HL-60 (cell line): Measurements from ENCODE around the gene UMPS.

Source experiments
- DNase-seq, 2 experiments: peaks; one replicate each; pipeline ENCODE4 v3.0.0-alpha.2; 2010 to 2020; ENCODE audit warnings: low read depth in 1 of 2, low spot score in 1 of 2
- H3K27ac ChIP-seq: fragments of 250-450 bp; sonication (Bioruptor Pico); replicated peaks from 2 replicates; pipeline ENCODE4 v1.5.1; 2020; ENCODE audit warnings: mild to moderate bottlenecking, moderate library complexity
- H3K27me3 ChIP-seq: fragments of 250-450 bp; sonication (Bioruptor Pico); 2 replicates; pipeline ENCODE4 v1.5.1; 2021; ENCODE audit warnings: mild to moderate bottlenecking, moderate library complexity; ENCODE audit not compliant: insufficient read depth, poor library complexity, severe bottlenecking
- H3K4me3 ChIP-seq: replicated peaks from 2 replicates; pipeline ENCODE4 v1.5.1; 2011; ENCODE audit warnings: mild to moderate bottlenecking, control low read depth, low read length; ENCODE audit not compliant: insufficient read depth
- GABPA ChIP-seq: IDR thresholded peaks from 2 replicates; pipeline ENCODE4 v1.6.1; 2012; ENCODE audit warnings: low read depth
- POLR2AphosphoS5 ChIP-seq: IDR thresholded peaks from 2 replicates; pipeline ENCODE4 v1.6.1; 2012; ENCODE audit warnings: low read depth
- SPI1 ChIP-seq: IDR thresholded peaks from 2 replicates; pipeline ENCODE4 v1.6.1; 2012; ENCODE audit warnings: low read depth, mild to moderate bottlenecking, borderline replicate concordance
- TF ChIP-seq, protein P1 (sequence below): IDR thresholded peaks from one replicate; pipeline ENCODE4 v1.5.1; 2011; ENCODE audit warnings: low read length, control low read depth, inconsistent platforms; ENCODE audit not compliant: insufficient read depth
- TF ChIP-seq, protein P2 (sequence below): IDR thresholded peaks from 2 replicates; pipeline ENCODE4 v1.6.1; 2012; ENCODE audit warnings: low read depth; ENCODE audit not compliant: insufficient replicate concordance

UMPS gene

DNA sequence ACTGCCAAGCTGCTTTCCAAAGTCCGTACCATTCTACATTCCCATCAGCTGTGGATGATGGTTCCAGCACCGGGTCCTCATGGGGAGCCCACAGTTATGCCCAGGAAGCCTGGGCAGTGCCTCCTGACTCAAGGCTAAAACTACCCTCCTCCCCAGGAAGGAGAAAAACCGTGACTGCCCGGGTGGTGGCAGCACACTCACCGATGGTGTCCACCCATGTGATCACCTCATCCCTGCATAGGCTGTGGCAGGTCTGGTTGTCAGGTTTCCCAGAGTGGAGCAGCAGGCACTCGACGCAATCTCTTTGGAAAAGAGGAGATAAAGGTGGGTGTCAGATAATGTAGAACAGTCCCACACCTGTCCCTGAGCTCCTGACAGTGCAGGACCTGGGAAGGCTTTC, 38.6 kb downstream of the UMPS start:
- Histone ChIP-seq H3K27me3 (peaks cover 14% of the 10 kb centered on the region), H3K4me3 (no peak overlapping the region), H3K27ac (no peak overlapping the region)
- TF ChIP-seq GABPA (no peak), POLR2AphosphoS5 (no peak), SPI1 (no peak)
- TF ChIP-seq, protein P1, sequence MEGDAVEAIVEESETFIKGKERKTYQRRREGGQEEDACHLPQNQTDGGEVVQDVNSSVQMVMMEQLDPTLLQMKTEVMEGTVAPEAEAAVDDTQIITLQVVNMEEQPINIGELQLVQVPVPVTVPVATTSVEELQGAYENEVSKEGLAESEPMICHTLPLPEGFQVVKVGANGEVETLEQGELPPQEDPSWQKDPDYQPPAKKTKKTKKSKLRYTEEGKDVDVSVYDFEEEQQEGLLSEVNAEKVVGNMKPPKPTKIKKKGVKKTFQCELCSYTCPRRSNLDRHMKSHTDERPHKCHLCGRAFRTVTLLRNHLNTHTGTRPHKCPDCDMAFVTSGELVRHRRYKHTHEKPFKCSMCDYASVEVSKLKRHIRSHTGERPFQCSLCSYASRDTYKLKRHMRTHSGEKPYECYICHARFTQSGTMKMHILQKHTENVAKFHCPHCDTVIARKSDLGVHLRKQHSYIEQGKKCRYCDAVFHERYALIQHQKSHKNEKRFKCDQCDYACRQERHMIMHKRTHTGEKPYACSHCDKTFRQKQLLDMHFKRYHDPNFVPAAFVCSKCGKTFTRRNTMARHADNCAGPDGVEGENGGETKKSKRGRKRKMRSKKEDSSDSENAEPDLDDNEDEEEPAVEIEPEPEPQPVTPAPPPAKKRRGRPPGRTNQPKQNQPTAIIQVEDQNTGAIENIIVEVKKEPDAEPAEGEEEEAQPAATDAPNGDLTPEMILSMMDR, result no peak
- TF ChIP-seq, protein P2, sequence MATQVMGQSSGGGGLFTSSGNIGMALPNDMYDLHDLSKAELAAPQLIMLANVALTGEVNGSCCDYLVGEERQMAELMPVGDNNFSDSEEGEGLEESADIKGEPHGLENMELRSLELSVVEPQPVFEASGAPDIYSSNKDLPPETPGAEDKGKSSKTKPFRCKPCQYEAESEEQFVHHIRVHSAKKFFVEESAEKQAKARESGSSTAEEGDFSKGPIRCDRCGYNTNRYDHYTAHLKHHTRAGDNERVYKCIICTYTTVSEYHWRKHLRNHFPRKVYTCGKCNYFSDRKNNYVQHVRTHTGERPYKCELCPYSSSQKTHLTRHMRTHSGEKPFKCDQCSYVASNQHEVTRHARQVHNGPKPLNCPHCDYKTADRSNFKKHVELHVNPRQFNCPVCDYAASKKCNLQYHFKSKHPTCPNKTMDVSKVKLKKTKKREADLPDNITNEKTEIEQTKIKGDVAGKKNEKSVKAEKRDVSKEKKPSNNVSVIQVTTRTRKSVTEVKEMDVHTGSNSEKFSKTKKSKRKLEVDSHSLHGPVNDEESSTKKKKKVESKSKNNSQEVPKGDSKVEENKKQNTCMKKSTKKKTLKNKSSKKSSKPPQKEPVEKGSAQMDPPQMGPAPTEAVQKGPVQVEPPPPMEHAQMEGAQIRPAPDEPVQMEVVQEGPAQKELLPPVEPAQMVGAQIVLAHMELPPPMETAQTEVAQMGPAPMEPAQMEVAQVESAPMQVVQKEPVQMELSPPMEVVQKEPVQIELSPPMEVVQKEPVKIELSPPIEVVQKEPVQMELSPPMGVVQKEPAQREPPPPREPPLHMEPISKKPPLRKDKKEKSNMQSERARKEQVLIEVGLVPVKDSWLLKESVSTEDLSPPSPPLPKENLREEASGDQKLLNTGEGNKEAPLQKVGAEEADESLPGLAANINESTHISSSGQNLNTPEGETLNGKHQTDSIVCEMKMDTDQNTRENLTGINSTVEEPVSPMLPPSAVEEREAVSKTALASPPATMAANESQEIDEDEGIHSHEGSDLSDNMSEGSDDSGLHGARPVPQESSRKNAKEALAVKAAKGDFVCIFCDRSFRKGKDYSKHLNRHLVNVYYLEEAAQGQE, result no peak
- no peak for DNase-seq

DNA sequence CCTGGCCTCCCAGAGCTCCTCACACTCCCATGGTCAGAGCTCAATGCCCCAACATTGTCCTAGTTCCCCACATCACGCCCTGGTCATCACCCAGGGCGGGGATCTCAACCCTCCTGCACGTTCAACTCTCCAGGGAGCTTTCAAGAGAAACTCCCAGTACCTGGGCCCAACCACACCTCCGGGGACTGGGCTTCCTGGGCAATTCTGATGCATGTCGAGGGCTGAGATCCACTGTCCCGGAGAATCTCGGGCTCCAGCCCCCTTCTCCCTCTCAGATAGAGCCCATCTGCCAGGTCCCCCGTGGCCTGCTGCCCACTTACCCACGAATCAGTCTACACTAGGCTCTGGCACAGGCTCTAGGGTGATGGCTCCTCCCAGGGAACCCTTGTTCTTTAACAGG, 39.2 kb downstream of the UMPS start:
- no peak overlapping the region for H3K27ac ChIP-seq
- TF ChIP-seq SPI1 (no peak), GABPA (no peak), POLR2AphosphoS5 (no peak)
- TF ChIP-seq, protein P2, result no peak
- TF ChIP-seq, protein P1, result no peak
- no peak overlapping the region for H3K4me3 ChIP-seq
- H3K27me3 ChIP-seq, result peaks cover 16% of the 10 kb centered on the region
- no peak for DNase-seq

DNA sequence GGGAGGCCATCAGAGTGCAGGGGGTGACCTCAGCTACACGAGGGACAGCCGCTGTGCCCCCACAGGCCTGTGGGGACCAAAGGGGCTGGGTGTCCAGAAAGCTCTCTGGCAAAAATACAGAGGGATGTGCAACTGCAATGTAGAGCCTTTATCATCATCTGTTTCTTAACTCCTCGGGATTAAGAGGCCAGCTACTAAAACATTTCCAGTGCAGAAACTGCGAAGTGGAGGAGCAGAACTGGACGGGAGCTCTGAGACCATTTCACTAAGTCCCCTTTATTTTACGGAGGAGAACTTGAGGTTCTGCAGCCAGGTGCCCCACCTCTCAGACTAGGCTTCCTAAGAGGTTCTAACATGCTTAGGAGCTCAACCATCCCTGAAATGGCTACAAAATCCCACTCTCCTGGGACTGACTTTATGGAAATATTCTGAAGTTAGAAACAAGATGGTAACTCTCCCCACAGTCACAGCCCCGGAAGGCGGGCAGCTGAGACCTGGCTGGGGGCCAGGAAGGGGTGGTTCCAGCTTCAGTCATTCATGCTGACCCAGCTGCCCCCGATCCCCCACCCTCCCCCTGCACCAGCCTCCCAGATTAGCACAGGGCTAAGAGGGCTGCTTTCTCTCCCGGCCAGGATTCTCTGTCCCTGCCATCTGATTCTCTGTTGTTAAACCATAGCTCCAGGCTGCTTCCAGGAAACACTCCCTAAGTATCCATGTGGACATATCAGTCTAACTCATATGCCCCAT, 40.3 kb downstream of the UMPS start:
- TF ChIP-seq POLR2AphosphoS5 (no peak), SPI1 (no peak)
- Histone ChIP-seq H3K27ac (no peak overlapping the region), H3K4me3 (no peak overlapping the region), H3K27me3 (peaks cover 16% of the 10 kb centered on the region)
- no peak for DNase-seq

DNA sequence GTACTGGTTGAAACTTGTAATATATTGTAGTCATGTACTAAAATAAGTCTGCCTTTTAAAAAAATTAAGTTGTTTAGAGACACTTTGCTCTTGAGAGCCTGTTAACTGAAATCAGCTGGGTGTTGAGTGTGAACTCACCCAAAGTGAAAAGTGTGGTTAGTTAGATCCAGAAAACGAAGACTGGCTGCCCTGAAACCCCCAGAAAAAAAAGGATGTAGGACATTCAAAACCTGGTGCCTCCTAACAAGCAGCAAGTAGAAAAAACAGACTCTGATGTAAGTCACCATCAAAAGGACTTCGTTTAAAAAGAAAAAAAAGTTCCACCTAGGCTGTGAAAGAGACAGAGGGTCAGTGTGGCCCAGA, 40.8 kb downstream of the UMPS start:
- no peak overlapping the region for H3K27ac ChIP-seq
- peaks cover 16% of the 10 kb centered on the region for H3K27me3 ChIP-seq
- TF ChIP-seq GABPA (no peak), POLR2AphosphoS5 (no peak), SPI1 (no peak)
- TF ChIP-seq, protein P1, result no peak
- TF ChIP-seq, protein P2, result no peak
- DNase-seq, result no peak
- no peak overlapping the region for H3K4me3 ChIP-seq
